Peyer's patch (tissue), 4 donors: Measurements from ENCODE around the gene SF1.

Experiments used
- POLR2A ChIP-seq, 2 donors: fragments of 450-650 bp; IDR thresholded peaks; one replicate each; pipeline ENCODE4 v1.5.1; 2017; ENCODE audit warnings: antibody characterized with exemption in 2 of 2, mild to moderate bottlenecking in 2 of 2, moderate library complexity in 2 of 2
- TF ChIP-seq, protein P1 (sequence below), 6 experiments: fragments of 450-650 bp in 4 of 6; fragments of 200-600 bp in 2 of 6; sonication (generic) in 1 of 6; IDR thresholded peaks; one replicate each; pipeline ENCODE4 v1.5.1; 2017 to 2019; ENCODE audit warnings: antibody characterized with exemption in 6 of 6, mild to moderate bottlenecking in 3 of 6, moderate library complexity in 1 of 6

DNA sequence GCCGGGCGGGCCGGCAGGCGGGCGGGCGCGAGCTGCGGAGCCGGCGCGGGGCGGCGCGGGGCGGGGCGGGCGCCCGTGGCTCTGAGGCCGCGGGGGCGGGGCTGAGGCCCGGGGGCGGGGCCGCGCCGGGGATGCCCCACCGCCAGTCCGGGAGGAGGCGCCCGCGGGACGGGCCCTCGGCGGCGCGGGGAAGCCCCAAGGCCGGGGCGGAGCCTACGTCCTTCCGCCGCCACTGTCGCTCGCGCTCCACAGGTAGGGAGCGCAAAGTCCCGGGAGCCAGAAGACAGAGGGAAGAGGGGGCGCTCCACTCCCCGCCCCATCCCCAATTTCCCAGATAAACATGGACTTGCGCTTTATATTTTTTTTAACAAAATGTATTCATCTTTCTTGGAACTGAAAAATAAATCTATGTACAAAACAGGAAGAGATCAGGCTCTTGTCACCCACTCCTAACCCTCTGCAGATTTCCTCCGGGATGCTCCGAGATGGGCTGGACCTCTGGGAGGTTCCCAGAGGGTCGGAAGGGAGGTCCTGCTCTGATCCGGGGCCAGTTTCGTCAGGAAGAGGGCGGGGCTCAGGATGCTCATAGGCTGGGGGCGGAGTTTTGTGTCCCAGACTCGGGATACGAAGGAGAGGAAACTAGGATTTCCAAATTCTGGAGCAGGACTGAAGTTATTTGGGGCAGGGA is 25.0 kb upstream of the SF1 start, which contains the start of gene MAP4K2:
- TF ChIP-seq, protein P1, sequence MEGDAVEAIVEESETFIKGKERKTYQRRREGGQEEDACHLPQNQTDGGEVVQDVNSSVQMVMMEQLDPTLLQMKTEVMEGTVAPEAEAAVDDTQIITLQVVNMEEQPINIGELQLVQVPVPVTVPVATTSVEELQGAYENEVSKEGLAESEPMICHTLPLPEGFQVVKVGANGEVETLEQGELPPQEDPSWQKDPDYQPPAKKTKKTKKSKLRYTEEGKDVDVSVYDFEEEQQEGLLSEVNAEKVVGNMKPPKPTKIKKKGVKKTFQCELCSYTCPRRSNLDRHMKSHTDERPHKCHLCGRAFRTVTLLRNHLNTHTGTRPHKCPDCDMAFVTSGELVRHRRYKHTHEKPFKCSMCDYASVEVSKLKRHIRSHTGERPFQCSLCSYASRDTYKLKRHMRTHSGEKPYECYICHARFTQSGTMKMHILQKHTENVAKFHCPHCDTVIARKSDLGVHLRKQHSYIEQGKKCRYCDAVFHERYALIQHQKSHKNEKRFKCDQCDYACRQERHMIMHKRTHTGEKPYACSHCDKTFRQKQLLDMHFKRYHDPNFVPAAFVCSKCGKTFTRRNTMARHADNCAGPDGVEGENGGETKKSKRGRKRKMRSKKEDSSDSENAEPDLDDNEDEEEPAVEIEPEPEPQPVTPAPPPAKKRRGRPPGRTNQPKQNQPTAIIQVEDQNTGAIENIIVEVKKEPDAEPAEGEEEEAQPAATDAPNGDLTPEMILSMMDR (IDR thresholded peaks at IDR 0.05) = peak in 4 of 6 experiments; percentile 17 to 35 (median 24)
- TF ChIP-seq POLR2A (IDR thresholded peaks at IDR 0.05) = peak in 1 of 2 donors; percentile 24
